Endothelial cell of umbilical vein (primary cell): ENCODE measurements around the gene PCARE. TPM values are rescaled to one million over a fixed set of nuclear protein-coding genes. Genes with fewer than 3 reads are reported as not detected.

Experiments used
- BruUV-seq: library from RNA; stranded (reverse); fragments of 400-500 nt; replicated peaks from 2 replicates; lab custom pipeline; 2021; lab: Mats Ljungman, UMichigan
- CTCF ChIA-PET: fragments of 300-600, 350-600 bp; sonication (Branson Sonifier 250); formaldehyde crosslinking; loops from one replicate; lab custom pipeline; 2021; ENCODE audit warnings: antibody characterized with exemption, inconsistent platforms; lab: Charles Lee
- POLR2A ChIA-PET: fragments of 300-600, 350-600 bp; sonication (Branson Sonifier 250); formaldehyde crosslinking; loops from one replicate; lab custom pipeline; 2021; ENCODE audit warnings: antibody characterized with exemption, inconsistent platforms; lab: Charles Lee
- DNase-seq: peaks from one replicate; pipeline ENCODE4 v3.0.0-alpha.2; 2011; ENCODE audit warnings: low read depth, low spot score
- FAIRE-seq: peaks from 2 replicates; lab custom pipeline; 2011; peaks lifted over from hg19 to GRCh38; lab: Jason Lieb, UNC
- H2AFZ ChIP-seq: 2 replicates; pipeline ENCODE4 v1.6.0; 2012; ENCODE audit warnings: low read depth, low read length, control low read depth, inconsistent platforms
- H3K27ac ChIP-seq: 2 replicates; pipeline ENCODE4 v1.5.1; 2011; ENCODE audit warnings: low read depth, mild to moderate bottlenecking, control low read depth, low read length, moderate library complexity; ENCODE audit not compliant: insufficient read depth
- H3K27me3 ChIP-seq, 2 experiments: 2 replicates each; pipeline versions ENCODE4 v1.6.0 to v1.6.1; 2011; ENCODE audit warnings: low read length in 2 of 2, mixed read lengths in 1 of 2; ENCODE audit not compliant: control insufficient read depth in 2 of 2, insufficient read depth in 2 of 2
- H3K36me3 ChIP-seq, 2 experiments: 2 replicates in 1 of 2; 3 replicates in 1 of 2; pipeline ENCODE4 v1.5.1; 2011; ENCODE audit warnings: low read length in 2 of 2, mild to moderate bottlenecking in 1 of 2, moderate library complexity in 1 of 2; ENCODE audit not compliant: control insufficient read depth in 2 of 2, insufficient read depth in 2 of 2; ENCODE audit errors: extremely low read depth in 1 of 2
- H3K4me1 ChIP-seq: 3 replicates; pipeline ENCODE4 v1.5.1; 2011; ENCODE audit warnings: mild to moderate bottlenecking, low read length; ENCODE audit not compliant: control insufficient read depth, insufficient read depth; ENCODE audit errors: extremely low read depth
- H3K4me2 ChIP-seq: 2 replicates; pipeline ENCODE4 v1.6.1; 2011; ENCODE audit warnings: low read length, control low read depth, mixed read lengths; ENCODE audit not compliant: insufficient read depth
- H3K4me3 ChIP-seq, 3 experiments: fragments of 200-600 bp in 1 of 3; sonication (generic), shearing (Covaris generic) in 1 of 3; replicated peaks in 1 of 3; 2 replicates each; pipeline ENCODE4 v1.5.1; 2011 to 2016; ENCODE audit warnings: control low read depth in 3 of 3, low read length in 3 of 3, mild to moderate bottlenecking in 2 of 3, inconsistent platforms in 1 of 3, low read depth in 1 of 3, moderate library complexity in 1 of 3; ENCODE audit not compliant: insufficient read depth in 1 of 3
- H3K79me2 ChIP-seq: 2 replicates; pipeline ENCODE4 v1.6.0; 2012; ENCODE audit warnings: low read length, inconsistent platforms; ENCODE audit not compliant: control insufficient read depth, insufficient read depth
- H3K9ac ChIP-seq: replicated peaks from 2 replicates; pipeline ENCODE3; 2011; ENCODE audit warnings: low read length, control low read depth; ENCODE audit not compliant: insufficient read depth; ENCODE audit errors: extremely low read depth
- H3K9me1 ChIP-seq: replicated peaks from 3 replicates; pipeline ENCODE4 v1.6.0; 2011; ENCODE audit warnings: mild to moderate bottlenecking, low read length; ENCODE audit not compliant: control insufficient read depth, insufficient read depth; ENCODE audit errors: extremely low read depth
- H3K9me3 ChIP-seq: replicated peaks from 2 replicates; pipeline ENCODE4 v1.5.1; 2012; ENCODE audit warnings: low read length, inconsistent platforms; ENCODE audit not compliant: control insufficient read depth, insufficient read depth
- H4K20me1 ChIP-seq: replicated peaks from 2 replicates; pipeline ENCODE3; 2011; ENCODE audit warnings: mild to moderate bottlenecking, low read length; ENCODE audit not compliant: control insufficient read depth, insufficient read depth; ENCODE audit errors: extremely low read depth
- EZH2 ChIP-seq: IDR thresholded peaks from 2 replicates; pipeline ENCODE4 v1.6.1; 2012; ENCODE audit warnings: borderline replicate concordance, low read depth, mild to moderate bottlenecking, moderate library complexity, low read length, inconsistent platforms; ENCODE audit not compliant: severe bottlenecking
- FOS ChIP-seq: IDR thresholded peaks from 2 replicates; pipeline ENCODE4 v1.6.1; 2011; ENCODE audit warnings: mild to moderate bottlenecking, low read length, moderate library complexity, borderline replicate concordance; ENCODE audit not compliant: insufficient read depth
- GATA2 ChIP-seq: IDR thresholded peaks from 2 replicates; pipeline ENCODE4 v1.7.0; 2011; ENCODE audit warnings: low read depth, mild to moderate bottlenecking, moderate library complexity, mixed read lengths, low read length; ENCODE audit not compliant: insufficient read length, insufficient read depth
- JUN ChIP-seq: IDR thresholded peaks from 2 replicates; pipeline ENCODE4 v1.6.1; 2011; ENCODE audit warnings: borderline replicate concordance, low read depth; ENCODE audit not compliant: insufficient read length, insufficient read depth
- MYC ChIP-seq: IDR thresholded peaks from one replicate; pipeline ENCODE4 v1.6.1; 2011; ENCODE audit warnings: mild to moderate bottlenecking, low read depth, low read length
- POLR2A ChIP-seq: IDR thresholded peaks from 2 replicates; pipeline ENCODE4 v1.6.1; 2012; ENCODE audit warnings: low read depth, mild to moderate bottlenecking, control low read depth, low read length
- POLR2AphosphoS5 ChIP-seq: IDR thresholded peaks from 2 replicates; pipeline ENCODE4 v1.6.1; 2012; ENCODE audit warnings: low read depth, mild to moderate bottlenecking, control low read depth, low read length, moderate library complexity; ENCODE audit not compliant: insufficient read depth
- dilution Hi-C: fragments of 300-500 bp; cut with MboI; formaldehyde crosslinking; loops from one replicate; pipeline ENCODE4 v1.15.0; 2019; ENCODE audit warnings: low sequenced_read_pairs; ENCODE audit not compliant: extremely low pct_ligation_motif_present
- intact Hi-C: fragments of 100-400 bp; cut with micrococcal nuclease; formaldehyde crosslinking; loops from one replicate; pipeline ENCODE4 v1.10.0; 2022
- polyA plus RNA-seq, 4 experiments: library from polyadenylated mRNA; depleted of rRNA in 3 of 4; stranded (reverse) in 3 of 4; unstranded in 1 of 4; fragments of >200 nt; gene quantifications; 2 replicates each; pipeline versions ENCODE4 v1.2.1 to v1.2.3, GENCODE V29; 2011 to 2012; ENCODE audit warnings: missing spikeins in 1 of 4
- total RNA-seq: library from RNA; stranded (reverse); gene quantifications from 2 replicates; pipeline ENCODE4 v1.2.3, GENCODE V29; 2021
- TF ChIP-seq, protein P1 (sequence below): IDR thresholded peaks from 2 replicates; pipeline ENCODE4 v1.6.1; 2011; ENCODE audit not compliant: insufficient read depth, insufficient read length
- TF ChIP-seq, protein P2 (sequence below), 2 donors: IDR thresholded peaks; 1 replicate in 1 of 2; 2 replicates in 1 of 2; pipeline ENCODE4 v1.5.1; 2011; ENCODE audit warnings: low read length in 2 of 2, mild to moderate bottlenecking in 2 of 2, moderate library complexity in 2 of 2, control low read depth in 1 of 2, inconsistent platforms in 1 of 2, low read depth in 1 of 2; ENCODE audit not compliant: insufficient read depth in 1 of 2; ENCODE audit errors: extremely low read depth in 1 of 2

PCARE gene
- total and polyA plus RNA-seq, 2 donors (not counting 3 experiments of a cell fraction or from before 2014, with no cell fraction given): not detected

DNA sequence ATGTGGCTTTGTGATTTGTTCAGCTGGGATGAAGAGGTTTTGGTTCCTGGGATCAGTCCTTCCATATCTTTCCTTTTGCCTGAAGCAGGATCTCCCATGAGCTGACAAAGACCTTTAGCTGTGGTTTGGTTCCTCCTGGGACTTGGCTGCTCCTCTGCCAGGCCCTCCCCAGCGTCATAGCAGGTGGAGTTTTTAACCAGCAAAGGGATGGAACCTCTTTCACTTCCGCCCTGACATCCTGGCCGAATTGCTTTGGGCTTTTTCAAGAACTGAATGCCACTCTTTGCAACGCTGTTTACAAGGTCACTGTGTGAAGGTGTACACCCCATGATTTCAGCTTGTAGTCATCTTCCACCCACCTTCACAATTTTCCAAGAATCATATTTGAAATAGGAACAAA is 390 bp downstream of the PCARE start:
- no peak for TF ChIP-seq POLR2AphosphoS5
- TF ChIP-seq FOS: no peak
- no peak for TF ChIP-seq GATA2
- TF ChIP-seq, protein P1, sequence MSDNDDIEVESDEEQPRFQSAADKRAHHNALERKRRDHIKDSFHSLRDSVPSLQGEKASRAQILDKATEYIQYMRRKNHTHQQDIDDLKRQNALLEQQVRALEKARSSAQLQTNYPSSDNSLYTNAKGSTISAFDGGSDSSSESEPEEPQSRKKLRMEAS: no peak
- no peak for TF ChIP-seq EZH2
- TF ChIP-seq JUN: no peak
- TF ChIP-seq, protein P2, sequence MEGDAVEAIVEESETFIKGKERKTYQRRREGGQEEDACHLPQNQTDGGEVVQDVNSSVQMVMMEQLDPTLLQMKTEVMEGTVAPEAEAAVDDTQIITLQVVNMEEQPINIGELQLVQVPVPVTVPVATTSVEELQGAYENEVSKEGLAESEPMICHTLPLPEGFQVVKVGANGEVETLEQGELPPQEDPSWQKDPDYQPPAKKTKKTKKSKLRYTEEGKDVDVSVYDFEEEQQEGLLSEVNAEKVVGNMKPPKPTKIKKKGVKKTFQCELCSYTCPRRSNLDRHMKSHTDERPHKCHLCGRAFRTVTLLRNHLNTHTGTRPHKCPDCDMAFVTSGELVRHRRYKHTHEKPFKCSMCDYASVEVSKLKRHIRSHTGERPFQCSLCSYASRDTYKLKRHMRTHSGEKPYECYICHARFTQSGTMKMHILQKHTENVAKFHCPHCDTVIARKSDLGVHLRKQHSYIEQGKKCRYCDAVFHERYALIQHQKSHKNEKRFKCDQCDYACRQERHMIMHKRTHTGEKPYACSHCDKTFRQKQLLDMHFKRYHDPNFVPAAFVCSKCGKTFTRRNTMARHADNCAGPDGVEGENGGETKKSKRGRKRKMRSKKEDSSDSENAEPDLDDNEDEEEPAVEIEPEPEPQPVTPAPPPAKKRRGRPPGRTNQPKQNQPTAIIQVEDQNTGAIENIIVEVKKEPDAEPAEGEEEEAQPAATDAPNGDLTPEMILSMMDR (IDR thresholded peaks at IDR 0.05; ENCODE audit: extremely low read depth in 1 of 2, insufficient read depth in 1 of 2, low read depth in 1 of 2, low read length in 2 of 2): no peak
- no peak for TF ChIP-seq MYC
- no peak for TF ChIP-seq POLR2A
- intact Hi-C loops (no loop called here), dilution Hi-C loops (no loop called here)
- ChIA-PET POLR2A (no interaction called here), CTCF (no interaction called here)
- FAIRE-seq: no peak
- Histone ChIP-seq H3K27ac (no peak overlapping the region), H4K20me1 (no peaks in the 10 kb centered on the region), H3K4me3 (no peak overlapping the region), H3K4me1 (no peaks in the 10 kb centered on the region), H3K9me3 (no peaks in the 10 kb centered on the region), H3K9me1 (no peaks in the 10 kb centered on the region), H3K27me3 (peaks cover 0 to 5% of the 10 kb centered on the region in 2 experiments), H3K4me2 (no peak overlapping the region), H3K9ac (no peak overlapping the region), H3K79me2 (no peaks in the 10 kb centered on the region), H3K36me3 (no peaks in the 10 kb centered on the region), H2AFZ (no peak overlapping the region)
- BruUV-seq: no TSS peak
- DNase-seq: no peak
